GM20431 (cell line): ENCODE results near the gene PRG3.
"Not testable (repeated sequence)": the region's sequence is repeated elsewhere in the genome, so short reads cannot be mapped to it uniquely, and the experiment has no call there.

Experiments used
- in situ Hi-C: fragments of 300-500 bp; cut with MseI, MboI; formaldehyde crosslinking; loops from one replicate; pipeline ENCODE4 v1.15.0; 2020; ENCODE audit warnings: low sequenced_read_pairs; ENCODE audit not compliant: unreplicated experiment

The PRG3 gene

DNA sequence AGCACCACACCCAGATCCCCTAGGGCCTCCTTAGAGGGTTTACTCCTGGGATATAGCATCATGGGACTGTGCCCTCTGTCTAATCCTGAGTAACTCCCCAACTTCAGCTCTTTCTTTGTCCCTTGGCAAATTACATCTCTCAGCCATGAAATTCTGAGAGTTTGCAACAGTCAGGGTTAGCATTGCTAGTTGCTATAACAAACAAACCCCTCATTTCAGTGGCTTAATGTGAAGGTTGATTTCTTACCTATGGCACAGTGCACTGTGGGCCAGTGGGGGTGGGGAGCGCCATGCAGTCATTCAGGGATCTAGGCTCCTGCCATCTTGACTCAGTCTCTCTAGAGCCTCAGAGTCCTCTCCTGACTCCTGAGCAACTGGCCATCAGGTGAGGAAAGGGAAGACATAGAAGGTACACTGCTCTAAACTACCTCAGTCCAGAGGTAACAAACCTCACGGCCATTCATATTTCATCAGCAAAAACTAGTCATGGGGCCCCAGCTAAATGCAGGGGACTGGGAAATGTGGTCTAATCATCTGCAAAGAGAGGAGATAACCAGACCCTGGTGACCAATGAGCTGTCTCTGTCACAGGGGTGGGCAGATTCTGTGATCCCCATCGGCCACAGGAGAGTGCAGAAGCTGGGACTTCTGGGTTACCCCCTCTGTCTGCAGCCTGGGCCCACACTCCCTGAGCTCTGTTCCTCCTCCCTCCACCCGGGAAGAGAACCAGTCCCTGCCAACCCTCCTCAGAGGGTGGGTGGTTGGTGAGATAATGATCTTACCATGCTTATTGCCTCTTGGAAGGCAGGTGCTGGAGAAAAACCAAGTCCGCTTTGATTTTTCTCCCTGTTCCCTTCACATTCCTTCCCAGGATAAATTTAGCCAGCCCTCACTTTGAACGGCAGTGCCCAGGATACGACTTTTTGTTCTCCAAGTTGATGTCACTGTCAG, 17.5 kb downstream of the PRG3 start:
- in situ Hi-C loops, result no loop called here

DNA sequence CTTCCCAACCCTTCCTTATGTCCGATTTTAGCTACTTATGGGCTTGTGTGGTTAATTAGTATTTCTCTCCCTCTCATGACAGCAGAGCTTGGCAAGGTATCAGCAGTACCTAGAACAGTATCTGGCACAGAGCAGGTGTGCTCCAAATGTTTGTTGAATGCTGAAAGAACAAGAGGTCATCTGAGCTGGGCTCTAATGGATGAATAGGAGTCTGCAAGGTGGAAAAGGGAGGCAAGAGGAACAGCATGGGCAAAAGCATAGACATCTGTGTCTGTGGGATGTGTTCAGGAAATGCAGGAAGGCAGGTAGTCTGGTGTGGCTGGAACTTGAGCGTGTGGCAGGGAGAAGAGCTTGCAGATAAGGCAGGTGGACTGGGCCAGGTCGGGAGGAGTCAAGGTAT, 19.0 kb downstream of the PRG3 start:
- in situ Hi-C loops, result no loop called here

DNA sequence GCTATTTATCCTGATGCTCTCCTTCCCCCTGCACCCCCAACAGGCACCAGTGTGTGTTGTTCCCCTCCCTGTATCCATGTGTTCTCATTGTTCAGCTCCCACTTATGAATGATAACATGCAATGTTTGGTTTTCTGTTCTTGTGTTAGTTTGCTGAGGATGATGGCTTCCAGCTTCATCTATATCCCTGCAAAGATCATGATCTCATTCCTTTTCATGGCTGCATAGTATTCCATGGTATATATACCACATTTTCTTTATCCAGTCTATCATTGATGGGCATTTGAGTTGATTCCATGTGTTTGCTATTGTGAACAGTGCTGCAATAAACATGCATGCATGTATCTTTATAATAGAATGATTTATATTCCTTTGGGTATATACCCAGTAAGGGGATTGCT, 19.5 kb downstream of the PRG3 start:
- in situ Hi-C loops, result not testable (repeated sequence)

DNA sequence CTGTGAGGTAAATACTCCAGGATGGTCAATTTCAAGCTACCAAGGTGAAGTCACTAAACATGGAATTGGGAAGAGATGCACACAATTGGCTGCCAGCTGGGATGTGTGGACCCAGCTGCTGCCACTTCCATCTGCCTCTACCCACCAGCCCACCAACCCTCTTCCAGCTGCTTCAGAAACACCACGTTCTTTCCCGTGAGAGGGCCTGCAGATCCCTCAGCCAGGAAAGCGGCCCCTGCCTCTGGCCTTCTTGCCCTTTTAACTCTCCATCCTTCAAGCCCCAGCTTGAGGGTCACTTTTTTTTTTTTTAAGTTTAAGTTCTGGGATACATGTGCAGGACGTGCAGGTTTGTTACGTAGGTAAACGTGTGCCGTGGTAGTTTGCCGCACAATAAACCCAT, 20.0 kb downstream of the PRG3 start:
- in situ Hi-C loops, result no loop called here

DNA sequence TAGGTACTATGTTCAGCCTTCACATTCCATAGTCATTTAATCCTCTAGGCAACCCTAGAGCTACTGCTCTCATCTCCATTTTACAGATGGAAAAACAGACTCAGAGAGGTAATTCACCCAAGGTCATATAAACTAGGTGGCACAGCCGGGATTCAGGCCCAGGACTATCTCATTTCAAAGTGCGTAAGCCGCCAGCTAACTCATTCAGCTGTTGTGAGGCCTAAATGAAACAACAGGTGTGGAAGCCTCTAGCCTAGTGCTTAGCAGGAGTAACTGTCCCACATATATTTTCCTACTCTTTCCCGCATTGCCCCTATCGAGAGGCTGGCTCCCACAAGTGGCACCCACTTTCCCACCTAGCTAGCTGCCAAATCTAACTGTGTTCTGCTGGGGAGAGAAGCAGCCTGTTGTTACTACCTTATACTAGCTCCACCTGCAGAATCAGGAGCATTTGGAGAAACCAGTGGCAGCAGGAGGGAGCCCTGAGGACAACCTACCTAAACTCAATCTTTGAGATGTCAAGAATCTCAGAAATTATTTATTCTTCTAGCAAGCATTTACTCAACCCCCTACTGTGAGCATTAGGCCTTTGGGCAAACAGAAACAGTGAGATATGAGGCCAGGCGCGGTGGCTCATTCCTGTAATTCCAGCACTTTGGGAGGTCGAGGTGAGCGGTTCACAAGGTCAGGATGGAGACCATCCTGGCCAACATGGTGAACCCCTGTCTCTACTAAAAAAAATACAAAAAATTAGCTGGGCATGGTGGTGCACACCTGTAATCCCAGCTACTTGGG, 20.9 kb downstream of the PRG3 start:
- in situ Hi-C loops, result no loop called here

DNA sequence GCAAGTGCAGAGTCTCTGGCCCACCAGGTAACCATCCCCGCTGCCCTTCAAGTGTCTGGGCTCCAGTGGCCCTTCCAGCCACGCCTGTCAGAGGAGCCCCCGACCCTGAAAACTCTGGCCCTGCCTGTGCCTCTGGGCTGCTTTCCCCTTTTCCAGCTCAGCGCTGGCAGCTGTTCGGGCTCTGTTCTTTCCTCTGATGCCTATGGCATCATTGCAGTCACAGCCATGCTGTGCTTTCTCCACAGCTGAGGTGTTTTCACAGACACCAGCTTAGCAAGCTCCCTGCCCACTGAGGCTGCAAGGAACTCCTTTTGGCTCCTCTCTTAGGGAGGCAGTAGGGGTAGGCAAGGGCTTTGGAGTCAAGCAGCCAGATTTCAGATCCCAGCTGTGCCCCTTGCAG, 21.6 kb downstream of the PRG3 start:
- in situ Hi-C loops, result no loop called here

DNA sequence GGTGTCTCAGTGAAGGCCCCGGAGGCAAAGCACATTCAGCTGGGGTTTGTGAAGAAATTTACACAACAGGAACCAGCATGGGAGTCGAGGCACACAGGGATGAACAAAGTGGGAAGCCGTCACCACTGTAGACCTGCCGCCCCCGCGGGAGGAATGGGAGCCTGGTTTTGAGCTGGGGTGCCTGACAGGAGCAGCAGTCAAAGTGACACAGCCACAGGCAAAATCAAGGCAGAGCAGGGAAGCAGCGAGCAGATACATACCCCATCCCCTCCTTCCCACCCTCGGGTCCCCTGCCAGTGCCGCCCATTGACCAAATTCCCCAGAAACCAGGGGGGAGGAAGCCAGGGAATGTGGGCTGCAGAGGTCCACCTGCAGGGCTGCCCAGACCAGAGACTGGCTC, 22.0 kb downstream of the PRG3 start:
- in situ Hi-C loops, result no loop called here

DNA sequence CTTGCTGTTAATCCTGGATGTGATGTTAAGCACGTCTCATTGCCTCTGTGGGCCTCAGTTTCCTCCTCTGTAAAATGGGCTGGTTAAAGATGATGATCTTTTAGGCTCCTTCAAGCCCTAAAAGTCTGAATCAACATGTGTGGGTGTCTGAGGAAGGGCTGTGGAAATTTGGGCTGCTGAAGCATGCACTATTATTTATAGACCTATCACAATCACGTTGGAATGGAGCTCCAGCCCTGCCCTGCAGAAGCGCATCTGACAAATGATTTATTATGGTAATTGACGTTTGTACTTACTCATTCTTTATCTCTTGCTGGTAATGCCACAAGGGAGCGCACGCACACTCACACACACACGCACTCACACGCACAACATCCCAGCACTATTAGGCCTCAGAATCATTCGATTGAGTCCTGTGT, 22.4 kb downstream of the PRG3 start:
- in situ Hi-C loops, result no loop called here

DNA sequence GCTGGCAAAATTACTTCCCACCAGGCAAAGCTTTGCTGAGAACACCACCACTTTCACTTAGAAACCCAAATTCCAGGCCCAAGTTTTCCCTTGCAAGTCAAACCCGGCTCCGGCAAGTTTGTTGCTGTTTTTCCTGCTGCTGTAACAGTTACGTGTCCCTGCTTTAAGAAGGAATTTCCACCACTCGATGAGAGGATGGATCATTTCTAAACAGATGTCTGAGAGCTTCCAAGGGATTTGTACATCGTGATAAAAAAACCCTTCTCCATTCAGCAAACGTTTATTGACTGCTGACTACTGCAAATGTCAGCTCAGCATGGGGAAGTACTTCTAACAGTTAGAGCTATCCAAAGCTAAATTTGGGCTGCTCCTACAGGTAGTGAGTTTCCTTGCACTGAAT, 23.1 kb downstream of the PRG3 start:
- in situ Hi-C loops, result no loop called here

DNA sequence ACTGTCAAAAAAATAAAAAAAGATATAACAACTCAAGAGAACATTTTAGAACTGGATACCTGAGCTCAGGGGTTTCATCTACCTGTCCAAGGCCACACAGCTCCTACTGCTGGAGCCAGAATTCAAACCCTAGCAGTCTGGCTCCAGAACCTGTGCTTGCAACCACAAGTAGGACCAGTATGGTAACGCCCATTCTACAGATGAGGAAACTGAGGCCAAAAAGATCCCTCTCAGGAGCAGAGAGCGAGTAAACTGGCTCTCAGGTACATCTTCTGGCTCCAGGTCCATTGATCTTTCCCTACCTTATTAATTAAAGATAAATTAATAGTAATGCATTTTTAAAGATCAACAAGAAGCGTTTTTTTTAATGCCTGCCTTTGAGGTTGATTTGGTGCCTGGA, 23.6 kb downstream of the PRG3 start:
- in situ Hi-C loops, result no loop called here

DNA sequence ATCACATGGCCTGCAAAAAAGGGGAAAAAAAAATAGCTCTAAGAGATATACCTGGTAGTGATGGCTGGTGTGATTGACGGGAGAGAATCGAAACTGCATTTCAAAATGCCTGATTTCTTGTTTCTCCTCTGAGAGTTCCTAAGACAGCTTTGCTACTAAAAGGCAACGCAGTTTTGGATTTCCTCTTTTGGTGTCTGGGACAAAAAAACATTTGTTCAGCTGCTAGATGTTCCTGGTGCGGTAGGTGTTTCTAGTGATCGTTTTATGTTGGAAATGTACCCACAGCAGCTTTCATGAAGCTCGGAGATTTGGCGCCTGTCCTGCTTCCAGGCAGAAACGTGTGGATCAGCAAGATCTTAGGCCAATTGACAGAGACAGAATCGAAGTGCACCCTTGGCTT, 24.7 kb downstream of the PRG3 start:
- in situ Hi-C loops, result no loop called here

DNA sequence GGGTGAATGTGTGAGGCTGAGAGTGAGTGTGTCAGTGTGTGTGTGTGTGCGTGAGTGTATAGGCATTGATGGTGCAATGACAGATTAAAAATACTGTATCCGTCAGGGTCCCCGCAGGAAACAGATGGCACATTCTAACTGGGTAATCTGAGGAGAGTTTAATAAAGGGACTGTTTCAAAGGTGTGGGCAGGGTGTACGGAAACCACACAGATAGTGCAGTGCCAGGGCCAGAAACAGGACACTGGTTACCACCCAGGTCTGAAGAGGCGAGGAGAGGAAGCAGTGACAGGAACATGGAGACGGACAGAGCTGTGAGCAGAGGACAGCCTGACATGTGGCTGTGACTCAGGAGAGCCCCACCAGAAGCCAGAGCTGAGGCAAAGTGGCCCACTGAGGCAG, 26.3 kb downstream of the PRG3 start:
- in situ Hi-C loops, result no loop called here

DNA sequence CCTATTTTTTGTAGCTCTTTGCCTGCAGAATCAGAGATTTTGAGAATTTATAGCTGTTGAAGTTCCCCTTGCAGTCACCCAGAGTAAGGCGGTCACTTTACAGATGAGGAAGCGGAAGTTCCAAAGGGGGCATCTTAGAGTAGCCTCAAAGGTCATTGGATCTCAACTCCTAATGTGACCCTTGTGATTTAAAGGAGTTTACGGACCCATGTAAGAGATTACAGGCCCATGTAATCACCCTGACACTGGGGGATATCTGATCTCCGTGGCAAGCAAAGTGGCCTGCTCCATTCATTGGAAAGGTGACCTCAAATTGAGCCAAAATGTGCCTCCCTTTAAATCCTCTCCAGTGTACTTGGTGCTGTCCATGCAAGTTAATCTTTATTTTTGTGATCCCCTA, 27.1 kb downstream of the PRG3 start:
- in situ Hi-C loops, result no loop called here

DNA sequence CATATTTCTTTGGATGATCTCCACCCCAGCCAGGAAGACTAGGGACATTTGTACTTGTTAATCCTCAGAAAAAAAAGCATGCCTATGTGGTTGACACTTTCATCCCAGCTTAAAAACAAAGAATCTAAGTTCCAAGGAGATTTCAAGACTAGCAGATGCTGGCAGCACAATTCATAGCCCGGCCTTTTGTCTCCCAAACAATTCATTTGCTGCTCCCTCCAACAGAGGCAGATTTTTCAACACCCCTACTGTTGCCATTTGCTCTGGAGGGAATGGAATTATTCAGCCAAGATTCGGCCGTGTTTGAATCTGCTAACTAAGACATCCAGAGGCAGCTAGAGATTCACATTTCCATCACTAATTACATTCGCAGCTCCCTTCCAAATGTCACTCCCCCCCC, 27.5 kb downstream of the PRG3 start:
- in situ Hi-C loops, result no loop called here

DNA sequence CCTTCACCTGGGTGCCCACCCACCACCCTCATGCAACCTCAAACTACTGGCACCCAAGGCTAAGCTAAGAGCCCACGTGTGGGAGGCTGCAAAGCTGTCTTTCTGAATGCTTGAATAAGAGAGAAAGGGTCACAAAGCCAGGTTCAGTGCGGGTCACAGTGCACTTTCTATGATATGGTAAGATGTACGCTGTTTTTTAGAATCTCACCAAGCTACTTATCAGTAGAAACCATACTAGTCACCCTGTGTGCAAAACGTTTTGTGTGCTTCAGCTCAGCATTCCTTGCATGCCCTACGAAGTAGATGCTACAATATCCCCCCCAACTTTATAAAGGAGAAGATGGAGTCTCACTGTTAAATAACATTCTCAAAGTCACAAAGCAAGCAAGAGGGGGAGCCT, 27.9 kb downstream of the PRG3 start:
- in situ Hi-C loops, result no loop called here

DNA sequence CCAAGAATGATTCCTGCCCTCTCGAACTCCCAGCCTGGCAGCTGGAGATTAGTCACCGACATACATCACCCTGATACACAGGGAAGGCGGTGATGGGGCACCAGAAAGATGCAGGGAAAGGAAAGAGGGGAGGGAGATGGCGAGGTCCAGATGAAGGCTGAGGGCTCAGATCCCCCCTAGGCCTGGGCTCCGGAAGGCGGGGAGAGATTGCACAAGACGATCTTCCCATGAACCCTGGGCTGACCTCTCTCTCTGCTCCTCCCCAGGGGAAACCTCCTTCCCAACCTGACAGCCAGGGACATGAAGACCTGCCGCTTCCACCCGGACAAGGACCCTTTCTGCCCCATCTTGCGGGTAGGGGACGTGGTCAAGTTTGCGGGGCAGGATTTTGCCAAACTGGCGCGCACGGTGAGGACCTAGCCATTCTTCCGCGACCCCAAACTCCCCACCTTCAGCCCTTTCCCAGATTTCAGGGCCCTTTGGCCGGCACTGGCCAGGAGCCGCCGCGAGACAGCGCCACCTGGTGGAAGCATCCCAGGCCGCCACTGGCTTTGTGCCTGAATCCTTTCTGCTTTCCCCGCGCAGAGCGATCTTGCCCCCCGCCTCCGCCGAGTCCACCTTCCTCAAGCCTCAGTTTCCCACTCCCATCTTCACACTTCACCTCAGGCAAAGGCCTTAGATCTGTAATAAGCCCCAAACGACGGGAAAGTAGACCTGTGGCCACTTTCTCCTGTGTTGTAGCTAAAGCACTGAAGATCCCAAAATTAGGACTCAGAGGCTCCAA, 31.3 kb downstream of the PRG3 start:
- in situ Hi-C loops, result loop anchor here (25.0 kb wide), 1 partner anchor 313 kb away; the partner anchor contains the start of genes CLP1 and ZDHHC5

DNA sequence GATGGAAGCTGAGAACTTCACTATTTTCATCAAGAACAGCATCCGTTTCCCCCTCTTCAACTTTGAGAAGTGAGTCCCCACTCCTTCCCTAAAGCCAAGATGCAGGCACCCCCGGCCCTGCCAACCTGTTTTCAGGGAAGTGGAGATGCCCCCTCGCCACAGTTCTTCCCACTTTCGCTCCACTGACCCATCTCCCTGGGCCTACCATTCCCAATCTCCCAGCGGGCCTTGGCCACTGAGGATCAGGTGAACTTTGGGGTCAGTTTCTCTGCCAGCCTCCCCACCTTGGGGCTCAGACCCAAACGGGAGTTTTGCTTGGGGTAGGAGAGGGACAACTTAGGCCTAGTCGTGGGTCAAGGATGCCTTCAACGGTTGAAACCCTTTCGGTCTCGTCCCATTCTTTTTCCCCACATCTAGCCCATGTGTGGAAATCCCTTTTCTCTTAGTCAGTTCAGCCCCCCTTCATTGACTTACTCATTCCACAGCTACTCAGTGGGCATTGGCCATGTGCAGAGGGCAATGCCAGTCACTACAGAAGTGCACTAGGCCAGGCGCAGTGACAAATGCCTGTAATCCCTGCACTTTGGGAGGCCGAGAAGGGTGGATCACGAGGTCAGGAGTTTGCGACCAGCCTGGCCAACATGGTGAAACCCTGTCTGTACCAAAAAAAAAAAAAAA, 32.2 kb downstream of the PRG3 start:
- in situ Hi-C loops, result loop anchor here (25.0 kb wide), 1 partner anchor 314 kb away; the partner anchor contains the start of genes CLP1 and ZDHHC5

DNA sequence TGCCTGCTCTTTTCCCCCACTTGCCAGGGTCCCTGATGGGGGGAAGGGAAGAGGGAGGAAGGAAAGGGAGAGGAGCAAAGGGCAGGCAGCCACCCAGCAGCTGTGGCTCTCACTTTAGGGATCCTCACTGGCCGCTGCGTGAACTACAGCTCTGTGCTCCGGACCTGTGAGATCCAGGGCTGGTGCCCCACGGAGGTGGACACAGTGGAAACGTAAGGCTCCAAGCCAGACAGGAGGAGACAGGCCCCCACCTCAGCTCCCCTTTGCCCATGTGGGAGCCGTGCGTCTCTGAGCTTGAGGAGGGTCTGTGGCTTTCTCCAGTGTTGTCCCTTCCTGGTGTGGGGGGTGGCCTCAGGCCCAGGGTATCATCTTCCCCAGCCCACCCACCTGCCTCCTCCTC, 32.9 kb downstream of the PRG3 start:
- in situ Hi-C loops, result loop anchor here (25.0 kb wide), 1 partner anchor 314 kb away; the partner anchor contains the start of genes CLP1 and ZDHHC5

DNA sequence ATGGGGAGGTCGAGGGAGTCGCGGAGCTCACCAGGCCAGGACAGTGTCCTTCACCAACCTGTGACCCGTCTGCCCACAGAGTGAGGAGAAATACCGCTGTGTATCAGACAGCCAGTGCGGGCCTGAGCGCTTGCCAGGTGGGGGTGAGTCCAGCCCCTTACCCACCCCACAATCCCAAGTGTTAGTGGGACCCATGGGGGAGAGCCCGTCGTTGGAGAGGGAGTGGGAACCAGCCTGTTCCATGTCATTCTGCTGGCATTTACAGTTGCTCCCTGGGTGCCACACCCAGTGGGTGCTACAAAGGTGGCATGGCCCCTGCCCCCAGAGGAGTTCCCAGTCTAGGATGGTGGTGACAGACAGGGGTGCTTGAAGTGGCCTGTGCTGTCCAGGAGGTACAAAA, 33.6 kb downstream of the PRG3 start:
- in situ Hi-C loops, result loop anchor here (25.0 kb wide), 1 partner anchor 315 kb away; the partner anchor contains the start of genes CLP1 and ZDHHC5
